GM13976 (cell line): ENCODE measurements around the gene MEX3B.

Source experiments
- DNase-seq: peaks from one replicate; pipeline ENCODE4 v3.0.0; 2012; ENCODE audit warnings: low spot score
- in situ Hi-C: fragments of 300-500 bp; cut with MboI; formaldehyde crosslinking; loops from one replicate; pipeline ENCODE4 v1.12.0; 2022; ENCODE audit warnings: low sequenced_read_pairs, mixed read lengths, inconsistent platforms; ENCODE audit not compliant: unreplicated experiment
- TF ChIP-seq, protein P1 (sequence below): IDR thresholded peaks from 2 replicates; pipeline ENCODE4 v1.5.1; 2012; ENCODE audit warnings: borderline replicate concordance, mild to moderate bottlenecking; ENCODE audit not compliant: insufficient read depth; ENCODE audit errors: extremely low read depth, missing control alignments, control extremely low read depth

MEX3B gene

DNA sequence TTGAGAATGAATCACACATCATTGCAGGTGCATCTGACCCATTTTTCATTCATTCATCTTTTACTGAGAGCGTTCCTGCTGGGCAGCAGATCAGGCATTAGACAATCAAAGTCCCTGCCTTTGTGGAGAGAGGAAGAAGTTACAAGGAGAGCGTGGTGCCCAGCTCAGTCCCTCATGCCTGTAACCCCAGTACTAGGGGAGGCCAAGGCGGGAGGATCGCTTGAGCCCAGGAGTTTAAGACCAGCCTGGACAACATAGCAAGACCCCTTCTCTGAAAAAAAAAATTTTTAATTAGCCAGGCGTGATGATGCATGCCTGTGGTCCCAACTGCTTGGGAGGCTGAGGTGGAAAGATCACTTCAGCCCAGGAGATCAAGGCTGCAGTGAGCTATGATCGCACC, 35.0 kb upstream of the MEX3B start:
- in situ Hi-C loops = no loop called here
- DNase-seq = no peak
- TF ChIP-seq, protein P1, sequence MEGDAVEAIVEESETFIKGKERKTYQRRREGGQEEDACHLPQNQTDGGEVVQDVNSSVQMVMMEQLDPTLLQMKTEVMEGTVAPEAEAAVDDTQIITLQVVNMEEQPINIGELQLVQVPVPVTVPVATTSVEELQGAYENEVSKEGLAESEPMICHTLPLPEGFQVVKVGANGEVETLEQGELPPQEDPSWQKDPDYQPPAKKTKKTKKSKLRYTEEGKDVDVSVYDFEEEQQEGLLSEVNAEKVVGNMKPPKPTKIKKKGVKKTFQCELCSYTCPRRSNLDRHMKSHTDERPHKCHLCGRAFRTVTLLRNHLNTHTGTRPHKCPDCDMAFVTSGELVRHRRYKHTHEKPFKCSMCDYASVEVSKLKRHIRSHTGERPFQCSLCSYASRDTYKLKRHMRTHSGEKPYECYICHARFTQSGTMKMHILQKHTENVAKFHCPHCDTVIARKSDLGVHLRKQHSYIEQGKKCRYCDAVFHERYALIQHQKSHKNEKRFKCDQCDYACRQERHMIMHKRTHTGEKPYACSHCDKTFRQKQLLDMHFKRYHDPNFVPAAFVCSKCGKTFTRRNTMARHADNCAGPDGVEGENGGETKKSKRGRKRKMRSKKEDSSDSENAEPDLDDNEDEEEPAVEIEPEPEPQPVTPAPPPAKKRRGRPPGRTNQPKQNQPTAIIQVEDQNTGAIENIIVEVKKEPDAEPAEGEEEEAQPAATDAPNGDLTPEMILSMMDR = no peak

DNA sequence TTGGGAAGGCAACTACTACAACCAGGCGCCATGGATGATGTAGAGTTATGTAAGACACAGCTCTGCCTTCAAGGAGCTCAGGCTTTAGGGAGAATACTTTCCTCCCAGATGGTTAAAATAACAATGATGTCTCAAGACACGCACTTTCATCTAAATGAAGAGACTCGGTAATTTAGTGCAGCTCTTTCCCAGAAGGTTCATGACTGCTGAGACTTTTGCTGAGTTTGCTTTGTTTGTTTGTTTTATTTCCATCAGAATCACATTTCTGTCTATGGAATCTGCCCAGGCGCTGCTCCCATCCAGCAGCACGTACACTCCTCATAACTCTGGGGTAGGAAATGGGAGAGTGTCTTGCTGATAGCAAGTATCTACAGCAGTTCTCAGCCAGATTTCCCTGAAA, 33.9 kb upstream of the MEX3B start:
- TF ChIP-seq, protein P1 = no peak
- DNase-seq = no peak

DNA sequence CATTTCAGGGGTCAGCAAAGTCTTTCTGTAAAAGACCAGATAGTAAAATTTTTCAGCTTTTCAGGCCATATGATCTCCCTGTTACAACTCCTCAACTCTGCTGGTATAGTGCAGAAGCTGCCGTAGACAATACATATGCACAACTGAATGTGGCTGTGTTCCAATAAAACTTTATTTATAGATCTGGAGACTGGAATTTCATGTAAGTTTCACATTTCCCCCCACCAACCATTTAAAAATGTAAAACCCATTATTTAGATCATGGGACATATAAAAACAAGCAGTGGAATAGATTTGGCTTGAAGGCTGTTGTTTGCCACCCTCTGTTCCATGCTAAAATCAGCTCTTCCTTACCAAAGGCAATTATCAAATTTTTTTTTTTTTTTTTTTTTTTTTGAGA, 28.8 kb upstream of the MEX3B start:
- no peak for DNase-seq
- in situ Hi-C loops = no loop called here
- TF ChIP-seq, protein P1 = no peak

More for the DNA sequence above, 33.9 kb upstream of the MEX3B start:
- in situ Hi-C loops = no loop called here

DNA sequence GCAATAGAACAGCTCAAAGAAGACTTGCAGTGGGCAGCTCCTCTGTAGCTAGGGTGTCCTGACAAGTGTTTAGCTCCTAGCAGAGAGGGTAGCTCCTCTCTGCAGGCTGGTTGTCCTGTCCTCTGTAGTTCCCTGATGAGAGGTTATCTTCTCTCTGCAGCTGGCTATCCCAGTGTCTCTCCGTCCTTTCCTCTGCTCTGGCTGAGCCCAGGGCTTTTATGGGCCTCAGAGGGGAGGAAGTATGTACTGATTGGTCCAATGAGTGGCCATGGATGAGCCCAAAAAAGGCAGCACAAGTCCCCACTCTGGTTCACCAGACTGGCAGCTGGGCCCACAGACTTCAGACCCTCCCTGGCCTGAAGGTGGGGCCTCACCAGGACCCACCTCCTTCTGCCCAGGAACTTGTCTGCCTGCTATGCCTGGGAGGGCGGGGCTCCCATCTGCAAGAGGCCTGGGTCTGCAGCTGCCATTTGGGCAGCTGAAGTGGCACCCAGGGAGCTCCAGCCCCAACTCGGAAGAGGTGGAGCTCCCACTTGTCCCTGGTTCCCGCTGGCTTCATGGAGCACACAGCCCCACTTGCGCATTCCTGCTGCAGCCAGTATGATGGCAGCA, 27.2 kb upstream of the MEX3B start:
- DNase-seq = no peak
- in situ Hi-C loops = no loop called here
- TF ChIP-seq, protein P1 = no peak

DNA sequence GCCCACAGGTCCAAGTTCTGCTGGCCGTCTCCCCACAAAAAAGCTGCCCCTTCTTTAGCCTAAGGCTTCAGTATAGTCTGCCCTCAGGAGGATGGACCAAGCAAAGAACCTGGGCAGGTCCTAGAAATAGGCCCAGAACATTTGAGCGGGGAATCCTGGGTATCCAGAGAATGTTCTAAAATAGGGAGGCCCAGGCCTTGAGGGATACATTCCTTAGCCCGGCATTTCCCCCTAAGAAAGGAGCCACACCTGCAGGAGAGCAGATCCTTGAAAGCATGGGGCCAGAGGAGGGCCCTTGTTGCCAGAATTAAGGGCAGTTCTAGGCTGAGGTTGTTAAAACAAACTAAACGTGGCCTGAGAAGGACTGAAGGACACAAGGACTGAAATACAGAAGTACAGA, 20.6 kb upstream of the MEX3B start:
- TF ChIP-seq, protein P1 = no peak
- in situ Hi-C loops = no loop called here
- DNase-seq = no peak

DNA sequence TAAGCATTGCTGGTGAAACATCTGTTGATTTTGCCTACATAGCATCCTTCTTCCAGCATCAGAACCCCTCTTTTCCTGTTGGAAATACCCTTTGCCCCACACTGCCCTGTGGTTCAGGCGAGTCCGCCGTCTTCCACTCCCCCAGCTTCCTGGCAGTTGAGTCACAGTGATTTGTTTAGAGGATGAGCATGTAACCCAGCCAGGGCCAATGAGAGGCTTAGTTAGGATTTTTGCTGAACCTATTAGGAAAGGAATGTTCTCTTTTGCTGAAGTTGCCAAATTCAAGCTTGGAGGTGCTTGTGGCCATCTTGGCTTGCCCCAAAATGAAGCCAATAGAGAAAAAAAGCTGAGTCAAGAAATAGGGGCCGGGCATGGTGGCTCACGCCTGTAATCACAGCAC, 19.0 kb upstream of the MEX3B start:
- DNase-seq = no peak
- in situ Hi-C loops = no loop called here
- TF ChIP-seq, protein P1 = no peak
